SK-N-MC (cell line): ENCODE data around the gene RUFY3.
A peak's percentile ranks its signal among the peaks of the same experiment; 100 is the strongest.
"Not testable (repeated sequence)": the region's sequence is repeated elsewhere in the genome, so short reads cannot be mapped to it uniquely, and the experiment has no call there.

Source experiments
- DNase-seq: peaks from one replicate; pipeline ENCODE4 v3.0.0-alpha.2; 2011; ENCODE audit warnings: low read depth, low spot score
- H3K27ac ChIP-seq: fragments of 200-600 bp; sonication (generic); 2 replicates; pipeline ENCODE4 v1.5.1; 2016; ENCODE audit warnings: mixed run types
- H3K36me3 ChIP-seq: fragments of 200-600 bp; sonication (generic); 2 replicates; pipeline ENCODE4 v1.6.1; 2017; ENCODE audit warnings: antibody characterized with exemption, low read length, mixed read lengths; ENCODE audit not compliant: insufficient read depth
- H3K4me3 ChIP-seq: fragments of 200-600 bp; sonication (generic); 2 replicates; pipeline ENCODE4 v1.5.1; 2016
- H3K9ac ChIP-seq: fragments of 200-600 bp; sonication (generic); 2 replicates; pipeline ENCODE4 v1.8.0; 2017; ENCODE audit warnings: mixed run types, mixed read lengths; ENCODE audit not compliant: insufficient read length
- H3K9me3 ChIP-seq: fragments of 200-600 bp; sonication (generic); 2 replicates; pipeline ENCODE4 v1.6.1; 2017; ENCODE audit warnings: low read depth, mild to moderate bottlenecking, antibody characterized with exemption, low read length, moderate library complexity, mixed read lengths
- EZH2 ChIP-seq: fragments of 200-600 bp; sonication (generic); IDR thresholded peaks from one replicate; pipeline ENCODE4 v1.6.1; 2017; ENCODE audit warnings: antibody characterized with exemption
- FOXP2 ChIP-seq: optimal IDR thresholded peaks from 2 replicates; pipeline ENCODE3; 2011; ENCODE audit warnings: mild to moderate bottlenecking, moderate library complexity; ENCODE audit not compliant: insufficient read depth; ENCODE audit errors: extremely low read length, control extremely low read depth
- POLR2AphosphoS5 ChIP-seq: IDR thresholded peaks from 2 replicates; pipeline ENCODE4 v1.6.1; 2012; ENCODE audit warnings: mild to moderate bottlenecking, low read depth, low read length, borderline replicate concordance

The RUFY3 gene

DNA sequence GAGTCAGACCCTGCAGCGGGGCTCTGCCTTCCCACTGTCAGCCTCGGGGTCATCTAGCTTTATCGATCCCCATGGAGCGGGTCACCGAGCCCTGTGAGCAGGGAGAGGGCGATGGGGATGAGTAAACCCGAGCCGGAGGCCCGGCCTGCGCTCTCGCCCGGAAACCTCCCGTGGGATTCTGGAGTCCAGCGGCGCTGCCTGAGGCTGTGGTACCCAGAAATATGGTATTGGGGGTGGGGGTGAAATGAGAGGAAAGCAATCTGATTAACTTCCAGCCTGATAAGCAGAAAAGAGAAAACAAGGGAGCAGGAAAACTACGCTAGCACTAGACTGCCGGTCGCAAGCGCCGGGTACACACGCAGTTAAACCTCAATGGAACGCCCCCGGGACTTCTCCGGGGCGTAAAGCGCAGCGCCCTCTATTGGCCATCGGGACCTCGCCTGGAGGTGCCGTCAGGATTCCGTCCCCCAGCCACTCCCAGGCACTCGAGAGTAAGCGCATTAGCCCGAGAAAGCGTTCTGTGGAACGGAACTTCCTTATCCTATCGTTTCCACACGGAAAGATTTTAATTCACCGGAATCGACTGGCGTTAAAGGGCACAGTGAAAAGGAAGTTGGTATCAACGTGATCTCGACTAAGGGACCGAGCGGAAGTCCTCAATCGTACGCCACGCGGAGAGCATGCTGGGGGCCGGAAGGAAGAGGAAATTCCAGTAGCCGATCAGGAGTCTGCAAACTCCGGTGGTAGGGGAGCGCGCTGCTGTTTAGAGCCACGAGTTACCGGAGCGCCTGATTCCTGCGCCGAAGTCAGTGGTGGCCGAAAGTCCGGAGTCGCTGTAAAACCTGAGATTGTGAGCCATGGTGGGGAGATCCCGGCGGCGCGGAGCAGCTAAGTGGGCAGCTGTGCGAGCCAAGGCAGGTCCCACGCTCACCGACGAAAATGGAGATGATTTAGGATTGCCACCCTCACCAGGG is 33.7 kb upstream of the RUFY3 start, which contains the start of gene UTP3:
TSS of gene UTP3 (plus strand) at position 712 of the 974 bp plus-strand sequence. CDS start at position 858, 146 bp downstream.
- peaks cover 21% of the 10 kb centered on the region for H3K36me3 ChIP-seq
- no peaks in the 10 kb centered on the region for H3K9me3 ChIP-seq
- TF ChIP-seq POLR2AphosphoS5 (peak; percentile 86), FOXP2 (no peak)
- peak within 1 kb of the TSS; percentile 87 for H3K27ac ChIP-seq
- peak within 1 kb of the TSS; percentile 95 for H3K9ac ChIP-seq
- peak; percentile 99 for DNase-seq
- peak within 1 kb of the TSS; percentile 93 for H3K4me3 ChIP-seq

DNA sequence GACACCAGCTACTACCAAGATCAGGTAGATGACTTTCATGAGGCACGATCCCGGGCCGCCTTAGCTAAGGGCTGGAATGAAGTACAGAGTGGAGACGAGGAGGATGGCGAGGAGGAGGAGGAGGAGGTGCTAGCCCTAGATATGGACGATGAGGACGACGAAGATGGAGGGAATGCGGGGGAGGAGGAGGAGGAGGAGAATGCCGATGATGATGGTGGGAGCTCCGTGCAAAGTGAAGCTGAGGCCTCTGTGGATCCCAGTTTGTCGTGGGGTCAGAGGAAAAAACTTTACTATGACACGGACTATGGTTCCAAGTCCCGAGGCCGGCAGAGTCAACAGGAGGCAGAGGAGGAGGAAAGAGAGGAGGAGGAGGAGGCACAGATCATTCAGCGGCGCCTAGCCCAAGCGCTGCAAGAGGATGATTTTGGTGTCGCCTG is 33.0 kb upstream of the RUFY3 start:
- TF ChIP-seq FOXP2, result no peak
- TF ChIP-seq POLR2AphosphoS5, result no peak
- no peak for TF ChIP-seq EZH2
- no peaks in the 10 kb centered on the region for H3K9me3 ChIP-seq
- DNase-seq, result no peak

DNA sequence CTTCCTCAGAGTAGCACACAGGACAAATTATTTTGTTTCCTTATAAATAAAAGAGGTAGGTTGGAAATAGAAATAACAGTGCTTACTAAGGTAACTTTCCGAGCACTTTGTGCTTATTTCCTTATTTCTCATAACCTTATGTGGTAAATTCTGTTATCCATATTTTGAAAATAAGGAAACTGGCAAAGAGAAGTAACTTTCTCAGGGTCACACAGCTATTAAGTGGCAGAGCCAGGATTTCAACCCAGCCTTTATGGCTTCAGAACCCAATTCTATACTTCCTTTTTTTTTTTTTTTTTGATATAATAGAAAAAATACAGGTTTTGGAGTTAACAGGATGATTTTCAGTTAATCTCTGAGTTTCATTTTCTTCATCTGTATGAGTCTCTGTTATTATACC is 30.1 kb upstream of the RUFY3 start:
- H3K4me3 ChIP-seq, result no peak overlapping the region
- peaks cover 21% of the 10 kb centered on the region for H3K36me3 ChIP-seq
- H3K9ac ChIP-seq, result no peak overlapping the region

More for the DNA sequence above, 33.0 kb upstream of the RUFY3 start:
- Histone ChIP-seq H3K27ac (peak overlapping the region; percentile 61; the same call in 1 of the 2 replicates), H3K9ac (peak overlapping the region; percentile 95), H3K4me3 (peak overlapping the region; percentile 93), H3K36me3 (peaks cover 21% of the 10 kb centered on the region)

DNA sequence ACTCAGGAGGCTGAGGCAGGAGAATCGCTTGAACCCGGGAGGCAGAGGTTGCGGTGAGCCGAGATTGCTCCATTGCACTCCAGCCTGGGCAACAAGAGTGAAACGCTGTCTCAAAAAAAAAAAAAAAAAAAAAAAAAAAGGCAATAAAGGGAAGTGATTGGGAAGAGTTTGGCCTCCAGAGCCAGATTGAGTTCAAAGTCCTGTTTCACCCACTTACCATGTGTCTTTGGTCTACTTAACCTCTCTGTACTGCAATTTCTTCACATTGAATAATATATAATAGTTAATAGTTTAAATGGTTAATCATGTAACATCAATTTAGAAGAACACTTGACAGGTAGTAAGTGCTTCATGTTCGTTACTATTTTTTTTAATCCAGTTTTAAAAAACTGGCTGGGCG is 27.1 kb upstream of the RUFY3 start:
- not testable (repeated sequence) for DNase-seq, H3K9me3 ChIP-seq

More for the DNA sequence above, 30.1 kb upstream of the RUFY3 start:
- no peak for DNase-seq
- TF ChIP-seq FOXP2 (no peak), POLR2AphosphoS5 (no peak), EZH2 (no peak)
- Histone ChIP-seq H3K27ac (no peak overlapping the region; the same call in 1 of the 2 replicates), H3K9me3 (no peaks in the 10 kb centered on the region)

DNA sequence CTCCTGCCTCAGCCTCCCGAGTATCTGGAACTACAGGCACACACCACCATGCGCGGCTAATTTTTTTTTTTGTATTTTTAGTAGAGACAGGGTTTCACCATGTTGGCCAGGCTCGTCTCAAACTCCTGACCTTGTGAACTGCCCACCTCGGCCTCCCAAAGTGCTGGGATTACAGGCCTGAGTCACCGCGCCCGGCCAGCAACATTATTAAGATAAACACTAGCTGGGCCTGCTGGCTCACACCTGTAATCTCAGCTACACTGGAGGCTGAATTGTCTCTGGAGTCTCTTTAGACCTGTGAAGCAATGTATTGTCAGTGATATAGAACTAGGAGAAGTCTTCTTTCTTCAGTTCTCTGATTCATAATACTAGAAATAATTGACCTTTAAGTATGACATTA is 23.3 kb upstream of the RUFY3 start:
- H3K9me3 ChIP-seq, result not testable (repeated sequence)

More for the DNA sequence above, 27.1 kb upstream of the RUFY3 start:
- H3K4me3 ChIP-seq, H3K27ac ChIP-seq, H3K9ac ChIP-seq: not testable (repeated sequence)
- peaks cover 17% of the 10 kb centered on the region for H3K36me3 ChIP-seq

DNA sequence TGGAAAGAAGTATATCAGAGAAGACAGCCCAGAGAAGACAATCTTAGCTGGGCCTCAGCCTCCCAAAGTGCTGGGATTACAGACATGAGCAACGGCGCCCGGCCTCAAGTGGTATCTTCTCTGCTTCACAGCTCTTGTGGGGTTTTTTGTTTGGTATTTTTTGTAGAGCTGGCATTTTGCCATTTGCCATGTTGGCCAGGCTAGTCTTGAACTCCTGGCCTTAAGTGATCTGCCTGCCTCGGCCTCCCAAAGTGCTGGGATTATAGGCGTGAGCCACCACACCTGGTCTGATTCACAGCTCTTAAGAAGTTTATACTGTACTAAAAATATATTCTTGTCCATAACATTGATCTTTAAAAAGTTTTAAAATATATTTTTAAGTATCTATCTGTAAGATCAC is 21.1 kb upstream of the RUFY3 start:
- H3K36me3 ChIP-seq, result no peaks in the 10 kb centered on the region
- H3K27ac ChIP-seq, result no peak overlapping the region
- H3K9ac ChIP-seq, result no peak overlapping the region
- no peak overlapping the region for H3K4me3 ChIP-seq
- TF ChIP-seq EZH2 (no peak), POLR2AphosphoS5 (no peak)
- H3K9me3 ChIP-seq, result no peaks in the 10 kb centered on the region
- DNase-seq, result no peak

More for the DNA sequence above, 23.3 kb upstream of the RUFY3 start:
- not testable (repeated sequence) for DNase-seq, H3K4me3 ChIP-seq, H3K9ac ChIP-seq, H3K27ac ChIP-seq, H3K36me3 ChIP-seq

DNA sequence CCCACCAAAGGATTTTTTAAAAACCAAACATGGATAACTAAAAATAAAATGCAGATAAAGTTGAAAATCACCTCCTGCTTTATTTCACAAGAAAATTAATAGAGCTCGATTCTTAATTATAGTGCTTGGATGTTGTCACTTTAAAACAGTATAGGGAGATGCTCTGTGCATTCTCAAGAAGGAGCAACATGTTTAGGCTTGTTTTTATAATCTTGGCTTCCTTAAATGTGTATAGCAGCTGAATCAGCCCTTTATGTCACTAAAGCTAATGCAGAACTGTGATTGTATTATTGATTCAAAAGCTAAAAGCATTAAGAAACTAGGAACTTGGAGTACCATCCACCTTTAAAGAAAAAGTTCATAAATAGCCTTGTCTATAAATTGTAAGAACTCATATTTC is 20.5 kb upstream of the RUFY3 start:
- TF ChIP-seq EZH2, result no peak
- Histone ChIP-seq H3K9me3 (no peaks in the 10 kb centered on the region), H3K27ac (peak overlapping the region; percentile 67; the same call in 1 of the 2 replicates), H3K36me3 (no peaks in the 10 kb centered on the region), H3K9ac (no peak overlapping the region), H3K4me3 (no peak overlapping the region)
- no peak for DNase-seq

DNA sequence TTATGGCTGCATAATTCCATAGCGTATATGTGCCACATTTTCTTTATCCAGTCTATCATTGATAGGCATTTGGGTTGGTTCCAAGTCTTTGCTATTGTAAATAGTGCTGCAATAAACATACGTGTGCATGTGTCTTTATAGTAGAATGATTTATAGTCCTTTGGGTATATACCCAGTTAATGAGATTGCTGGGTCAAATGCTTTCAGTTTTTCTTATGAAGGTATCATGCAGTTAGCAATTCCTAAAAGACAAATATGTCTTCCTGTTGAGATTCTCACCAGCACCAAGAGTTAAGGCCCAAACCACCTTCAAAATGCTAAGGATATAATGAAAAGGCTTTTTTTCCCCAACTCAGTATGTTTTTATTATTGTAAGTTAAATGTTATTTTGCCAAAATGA is 19.2 kb upstream of the RUFY3 start:
- DNase-seq, H3K36me3 ChIP-seq, H3K4me3 ChIP-seq, H3K9ac ChIP-seq, H3K9me3 ChIP-seq: not testable (repeated sequence)
- 0 out of 2 replicates have a peak overlapping the region, but pooled peaks have one; percentile 19 for H3K27ac ChIP-seq

DNA sequence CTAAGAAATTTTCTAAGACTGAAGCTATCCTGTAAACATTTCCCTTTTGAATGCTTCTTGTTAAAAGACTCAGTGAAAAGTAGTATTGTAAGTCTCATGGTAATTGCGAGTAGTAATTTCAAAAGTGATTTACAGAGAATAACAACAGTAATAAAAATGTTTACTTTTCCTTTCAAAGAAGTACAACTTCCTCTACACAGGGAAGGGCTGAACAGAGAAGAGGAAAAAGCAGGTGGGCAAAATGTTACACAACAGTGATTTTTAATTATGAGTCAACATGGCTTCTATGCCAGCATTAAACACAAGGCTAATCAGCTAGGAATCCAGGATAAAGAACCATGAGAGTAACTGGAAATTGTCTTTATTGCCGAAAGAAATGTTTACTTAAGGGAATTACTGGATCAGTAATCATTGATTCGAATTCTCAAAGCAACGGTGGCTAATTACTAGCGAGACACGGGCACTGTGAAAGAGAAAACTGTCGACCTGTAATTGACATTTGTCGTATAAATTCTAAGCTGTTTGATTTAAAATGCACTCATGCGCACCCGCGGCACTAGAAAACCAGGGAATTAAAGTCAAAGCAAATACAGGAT is 18.0 kb upstream of the RUFY3 start:
- Histone ChIP-seq H3K9me3 (no peaks in the 10 kb centered on the region), H3K36me3 (no peaks in the 10 kb centered on the region), H3K27ac (peak overlapping the region; percentile 85), H3K4me3 (peak overlapping the region; percentile 88), H3K9ac (peak overlapping the region; percentile 82)
- DNase-seq, result no peak
- TF ChIP-seq EZH2 (no peak), POLR2AphosphoS5 (no peak), FOXP2 (no peak)
